ENCODE measurements around the gene HMHB1.
A peak's percentile ranks its signal among the peaks of the same experiment; 100 is the strongest.

The HMHB1 gene

GRCh38 chr5:143812085-143812705 lies at the start of gene HMHB1:
HMHB1 (plus strand) TSS chr5:143812161.
- DNase-seq (ENCODE audit: low spot score) = no peak

GRCh38 chr5:143762636-143763220 lies 49.2 kb upstream of the HMHB1 start:
- FAIRE-seq (no peak), DNase-seq (ENCODE audit: low spot score) (no peak)

More at GRCh38 chr5:143812085-143812705, at the start of gene HMHB1:
- FAIRE-seq = no peak

GRCh38 chr5:143767162-143767561 lies 44.8 kb upstream of the HMHB1 start:
- DNase-seq (ENCODE audit: low spot score) (no peak), FAIRE-seq (no peak)

- DNase-seq (ENCODE audit: low spot score) = no peak
- FAIRE-seq = no peak
These were observed 42.8 kb upstream of the HMHB1 start for GRCh38 chr5:143769026-143769786.

- FAIRE-seq = no peak
These were observed 41.5 kb upstream of the HMHB1 start for GRCh38 chr5:143770450-143770849.

GRCh38 chr5:143771189-143771588 lies 40.8 kb upstream of the HMHB1 start:
- FAIRE-seq = no peak
- DNase-seq (ENCODE audit: low spot score) = no peak

More at GRCh38 chr5:143770450-143770849, 41.5 kb upstream of the HMHB1 start:
- no peak for DNase-seq (ENCODE audit: low spot score)

GRCh38 chr5:143771602-143772001 lies 40.4 kb upstream of the HMHB1 start:
- FAIRE-seq = no peak
- DNase-seq (ENCODE audit: low spot score) = no peak

- DNase-seq (ENCODE audit: low spot score) (no peak), FAIRE-seq (no peak)
These were observed 39.3 kb upstream of the HMHB1 start for GRCh38 chr5:143772621-143773020.

GRCh38 chr5:143775258-143775657 lies 36.7 kb upstream of the HMHB1 start:
- peak; percentile 91 for FAIRE-seq
- peak; percentile 78 for DNase-seq (ENCODE audit: low spot score)

GRCh38 chr5:143776951-143777350 lies 35.0 kb upstream of the HMHB1 start:
- FAIRE-seq = no peak
- no peak for DNase-seq (ENCODE audit: low spot score)

GRCh38 chr5:143779506-143779905 lies 32.5 kb upstream of the HMHB1 start:
- DNase-seq (ENCODE audit: low spot score) (no peak), FAIRE-seq (no peak)

- DNase-seq (ENCODE audit: low spot score) (no peak), FAIRE-seq (no peak)
These were observed 29.9 kb upstream of the HMHB1 start for GRCh38 chr5:143781993-143782520.

GRCh38 chr5:143782588-143783386 lies 29.2 kb upstream of the HMHB1 start:
- DNase-seq (ENCODE audit: low spot score) (no peak), FAIRE-seq (no peak)

- no peak for DNase-seq (ENCODE audit: low spot score)
- no peak for FAIRE-seq
These were observed 23.6 kb upstream of the HMHB1 start for GRCh38 chr5:143788401-143788800.

- no peak for FAIRE-seq
- no peak for DNase-seq (ENCODE audit: low spot score)
These were observed 21.4 kb upstream of the HMHB1 start for GRCh38 chr5:143790457-143791112.

GRCh38 chr5:143791848-143792731 lies 19.9 kb upstream of the HMHB1 start:
- FAIRE-seq (no peak), DNase-seq (ENCODE audit: low spot score) (no peak)

GRCh38 chr5:143793249-143793648 lies 18.7 kb upstream of the HMHB1 start:
- DNase-seq (ENCODE audit: low spot score) (no peak), FAIRE-seq (no peak)

GRCh38 chr5:143796125-143796524 lies 15.8 kb upstream of the HMHB1 start:
- DNase-seq (ENCODE audit: low spot score) = no peak
- FAIRE-seq = no peak

GRCh38 chr5:143796753-143797152 lies 15.2 kb upstream of the HMHB1 start:
- DNase-seq (ENCODE audit: low spot score) = no peak
- FAIRE-seq = no peak

GRCh38 chr5:143800715-143801114 lies 11.2 kb upstream of the HMHB1 start:
- no peak for FAIRE-seq
- no peak for DNase-seq (ENCODE audit: low spot score)

Measured in RCC 7860 (cell line).